Gastroesophageal sphincter (tissue), 4 donors: ENCODE results near the gene CUBN. TPM values are rescaled to one million over a fixed set of nuclear protein-coding genes. Genes with fewer than 3 reads are reported as not detected.

Experiments used
- ATAC-seq: fragments of 150-250 bp; one replicate; pipeline ENCODE4 v1.9.1; 2016; ENCODE audit warnings: mild to moderate bottlenecking, moderate library complexity
- H3K27ac ChIP-seq, 4 donors: fragments of 200-600 bp; sonication (generic) in 3 of 4; 1 replicate in 3 of 4; 2 replicates in 1 of 4; pipeline ENCODE4 v1.5.1; 2016 to 2019
- H3K27me3 ChIP-seq: fragments of 200-600 bp; sonication (generic); one replicate; pipeline ENCODE4 v1.5.1; 2019
- H3K36me3 ChIP-seq, 2 donors: fragments of 200-600 bp; sonication (generic); one replicate each; pipeline ENCODE4 v1.5.1; 2019; ENCODE audit warnings: control low read depth in 1 of 2
- H3K4me1 ChIP-seq, 3 donors: fragments of 200-600 bp; sonication (generic); 1 replicate in 2 of 3; 2 replicates in 1 of 3; pipeline ENCODE4 v1.5.1; 2016 to 2019; ENCODE audit warnings: control low read depth in 2 of 3
- H3K4me3 ChIP-seq, 2 donors: fragments of 200-600 bp; sonication (generic); one replicate each; pipeline ENCODE4 v1.5.1; 2019; ENCODE audit warnings: mild to moderate bottlenecking in 1 of 2, moderate library complexity in 1 of 2
- H3K9me3 ChIP-seq, 3 donors: fragments of 200-600 bp; sonication (generic); one replicate each; pipeline ENCODE4 v1.5.1; 2017 to 2019; ENCODE audit warnings: control low read depth in 2 of 3
- EP300 ChIP-seq: sonication (generic); formaldehyde crosslinking; IDR thresholded peaks from one replicate; pipeline ENCODE4 v1.6.1; 2017; ENCODE audit warnings: antibody characterized with exemption, mild to moderate bottlenecking
- POLR2A ChIP-seq, 2 donors: fragments of 450-650 bp; IDR thresholded peaks; one replicate each; pipeline ENCODE4 v1.6.1; 2017; ENCODE audit warnings: antibody characterized with exemption in 2 of 2, mild to moderate bottlenecking in 2 of 2, moderate library complexity in 1 of 2
- POLR2AphosphoS5 ChIP-seq: sonication (generic); formaldehyde crosslinking; IDR thresholded peaks from one replicate; pipeline ENCODE4 v1.6.1; 2017; ENCODE audit warnings: antibody characterized with exemption
- WGBS, 2 donors: methylation state at CpG; one replicate each; pipeline ENCODE4 v1.1.5; 2018; ENCODE audit warnings: low coverage in 1 of 2; 5-methylcytosine and 5-hydroxymethylcytosine counted together
- total RNA-seq, 4 donors: library from RNA; depleted of rRNA; stranded (reverse); fragments of >200 nt; gene quantifications; one replicate each; pipeline ENCODE4 v1.1.0, GENCODE V29; 2016
- TF ChIP-seq, protein P1 (sequence below), 4 experiments: fragments of 200-600 bp in 2 of 4; fragments of 450-650 bp in 2 of 4; sonication (generic) in 1 of 4; IDR thresholded peaks; one replicate each; pipeline ENCODE4 v1.5.1; 2017 to 2019; ENCODE audit warnings: antibody characterized with exemption in 4 of 4, mild to moderate bottlenecking in 2 of 4, moderate library complexity in 2 of 4

The CUBN gene
- total RNA-seq, 4 donors from 2014 or later = 0.37 to 2.8 (median 1.6) TPM

DNA sequence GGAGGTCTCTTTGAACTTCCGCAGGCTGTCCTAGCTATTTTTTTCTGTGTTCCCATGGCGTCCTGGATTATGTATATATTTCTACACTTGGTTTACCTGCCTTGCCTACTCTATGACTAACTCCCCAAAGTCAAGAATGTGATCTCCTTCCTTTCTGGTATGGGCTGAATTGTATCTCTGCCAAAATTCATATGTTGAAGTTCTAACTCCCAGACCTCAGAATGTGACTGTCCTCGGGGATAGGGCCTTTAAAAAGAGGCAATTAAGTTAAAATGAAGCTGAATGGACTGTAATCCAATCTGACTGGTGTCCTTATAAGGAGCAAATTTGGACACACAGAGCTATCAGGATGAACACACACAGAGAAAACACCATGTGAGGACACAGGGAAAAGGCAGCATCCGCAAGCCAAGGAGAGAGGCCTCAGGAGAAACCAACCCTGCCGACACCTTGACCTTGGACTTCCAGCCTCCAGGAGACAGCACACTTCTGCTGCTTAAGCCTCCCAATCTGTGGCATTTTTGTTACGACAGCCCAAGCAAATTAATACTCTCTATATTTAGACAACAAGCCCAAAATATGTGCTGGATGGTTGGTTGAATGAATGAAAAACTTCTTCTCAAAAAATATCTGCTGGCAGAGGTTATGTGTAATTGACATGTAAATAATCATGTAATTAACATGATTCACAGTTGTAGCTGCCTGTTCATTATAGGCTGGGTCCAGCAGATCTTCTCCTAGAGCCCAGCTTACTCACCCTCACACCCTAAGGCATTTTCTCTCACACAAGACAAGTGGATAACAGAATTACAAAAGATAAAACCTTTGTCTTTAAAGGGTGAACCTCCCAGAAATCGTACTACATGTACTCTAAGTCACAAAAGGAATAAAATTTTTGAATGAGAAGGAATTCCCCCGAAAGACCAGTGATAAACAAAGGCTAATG lies 123.7 kb downstream of the CUBN start:
- Histone ChIP-seq H3K9me3 (no peaks in the 10 kb centered on the region), H3K27me3 (no peaks in the 10 kb centered on the region), H3K4me3 (no peak overlapping the region), H3K27ac (peak overlapping the region in 3 of 4 donors; percentile 48 to 68 (median 66)), H3K36me3 (no peaks in the 10 kb centered on the region), H3K4me1 (peaks cover 15 to 78% (median 24%) of the 10 kb centered on the region in 3 donors)
- TF ChIP-seq, protein P1, sequence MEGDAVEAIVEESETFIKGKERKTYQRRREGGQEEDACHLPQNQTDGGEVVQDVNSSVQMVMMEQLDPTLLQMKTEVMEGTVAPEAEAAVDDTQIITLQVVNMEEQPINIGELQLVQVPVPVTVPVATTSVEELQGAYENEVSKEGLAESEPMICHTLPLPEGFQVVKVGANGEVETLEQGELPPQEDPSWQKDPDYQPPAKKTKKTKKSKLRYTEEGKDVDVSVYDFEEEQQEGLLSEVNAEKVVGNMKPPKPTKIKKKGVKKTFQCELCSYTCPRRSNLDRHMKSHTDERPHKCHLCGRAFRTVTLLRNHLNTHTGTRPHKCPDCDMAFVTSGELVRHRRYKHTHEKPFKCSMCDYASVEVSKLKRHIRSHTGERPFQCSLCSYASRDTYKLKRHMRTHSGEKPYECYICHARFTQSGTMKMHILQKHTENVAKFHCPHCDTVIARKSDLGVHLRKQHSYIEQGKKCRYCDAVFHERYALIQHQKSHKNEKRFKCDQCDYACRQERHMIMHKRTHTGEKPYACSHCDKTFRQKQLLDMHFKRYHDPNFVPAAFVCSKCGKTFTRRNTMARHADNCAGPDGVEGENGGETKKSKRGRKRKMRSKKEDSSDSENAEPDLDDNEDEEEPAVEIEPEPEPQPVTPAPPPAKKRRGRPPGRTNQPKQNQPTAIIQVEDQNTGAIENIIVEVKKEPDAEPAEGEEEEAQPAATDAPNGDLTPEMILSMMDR (IDR thresholded peaks at IDR 0.05) = no peak
- TF ChIP-seq EP300 (no peak), POLR2AphosphoS5 (no peak), POLR2A (IDR thresholded peaks at IDR 0.05) (no peak)
- 62 to 69% methylated on average over 6 to 7 of the region's 8 CpGs for WGBS, 2 donors
- no peak for ATAC-seq

DNA sequence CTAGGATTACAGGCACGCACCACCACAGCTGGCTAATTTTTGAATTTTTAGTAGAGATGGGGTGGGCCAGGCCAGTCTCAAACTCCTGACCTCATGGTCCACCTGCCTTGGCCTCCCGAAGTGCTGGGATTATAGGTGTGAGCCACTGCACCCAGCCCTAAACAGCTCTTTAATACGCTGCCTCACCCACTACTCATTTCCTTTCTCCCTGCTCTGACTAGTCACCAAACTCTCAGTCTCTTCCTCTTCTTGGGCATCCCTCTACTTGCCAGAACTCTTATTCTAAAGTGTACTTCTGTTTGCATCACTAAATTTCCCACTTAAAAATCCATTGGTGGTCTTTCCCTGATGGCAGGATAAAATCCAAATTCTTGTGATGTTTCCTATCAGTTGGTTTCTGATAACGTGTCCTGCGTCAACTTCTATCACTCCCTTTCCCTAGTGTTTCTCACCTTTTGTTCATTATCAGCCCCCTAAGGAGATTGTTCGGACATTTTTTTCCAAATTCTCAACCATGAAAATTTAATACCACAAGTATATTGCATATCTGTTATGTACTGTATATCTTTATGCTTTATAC lies 124.7 kb downstream of the CUBN start:
- H3K27ac ChIP-seq = no peak overlapping the region
- ATAC-seq = no peak
- no peaks in the 10 kb centered on the region for H3K27me3 ChIP-seq
- H3K36me3 ChIP-seq = no peaks in the 10 kb centered on the region
- WGBS, 2 donors = 100% methylated on average over 4 to 5 of the region's 6 CpGs
- TF ChIP-seq POLR2AphosphoS5 (no peak), POLR2A (IDR thresholded peaks at IDR 0.05) (no peak)
- TF ChIP-seq, protein P1 (IDR thresholded peaks at IDR 0.05) = no peak
- no peak overlapping the region for H3K4me3 ChIP-seq
- H3K4me1 ChIP-seq = peaks cover 15 to 79% (median 17%) of the 10 kb centered on the region in 3 donors
- H3K9me3 ChIP-seq = no peaks in the 10 kb centered on the region

DNA sequence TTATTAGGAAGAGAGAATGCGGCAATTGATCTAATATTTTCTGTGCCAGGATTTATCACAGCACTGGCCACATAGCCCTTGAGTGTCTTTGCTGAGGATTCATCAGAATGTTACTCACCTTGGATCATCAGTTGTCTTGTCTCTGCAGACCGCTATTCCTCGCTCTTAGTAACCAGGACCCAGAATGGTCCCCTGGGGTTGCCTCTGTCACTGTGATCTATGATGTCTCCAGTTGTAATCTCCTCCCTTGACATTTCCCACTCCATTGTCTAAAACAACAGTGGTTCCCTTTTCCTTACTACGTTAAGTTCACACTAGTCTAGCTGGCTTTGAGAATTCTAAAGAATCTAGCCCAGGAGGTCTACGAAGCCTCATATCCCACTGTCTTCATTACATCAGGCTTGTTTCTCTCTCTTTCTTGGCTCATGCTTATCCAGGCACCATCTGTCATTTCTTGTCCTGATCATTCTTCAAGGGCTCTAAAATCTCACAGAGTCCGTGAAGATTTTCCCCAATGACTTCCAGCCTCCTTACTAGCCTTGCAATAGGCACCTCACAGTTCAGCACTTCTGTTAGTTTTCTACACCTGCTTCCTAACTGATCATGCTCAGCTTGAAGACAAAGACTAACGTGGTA lies 125.8 kb downstream of the CUBN start:
- no peak overlapping the region for H3K4me3 ChIP-seq
- no peaks in the 10 kb centered on the region for H3K36me3 ChIP-seq
- WGBS, 2 donors = 78 to 86% methylated on average over 7 of the region's 7 CpGs
- H3K9me3 ChIP-seq = no peaks in the 10 kb centered on the region
- peaks cover 12 to 75% (median 13%) of the 10 kb centered on the region in 3 donors for H3K4me1 ChIP-seq
- ATAC-seq = no peak
- no peaks in the 10 kb centered on the region for H3K27me3 ChIP-seq
- H3K27ac ChIP-seq = peak overlapping the region; percentile 29 to 95 (median 60)
- no peak for TF ChIP-seq POLR2AphosphoS5

DNA sequence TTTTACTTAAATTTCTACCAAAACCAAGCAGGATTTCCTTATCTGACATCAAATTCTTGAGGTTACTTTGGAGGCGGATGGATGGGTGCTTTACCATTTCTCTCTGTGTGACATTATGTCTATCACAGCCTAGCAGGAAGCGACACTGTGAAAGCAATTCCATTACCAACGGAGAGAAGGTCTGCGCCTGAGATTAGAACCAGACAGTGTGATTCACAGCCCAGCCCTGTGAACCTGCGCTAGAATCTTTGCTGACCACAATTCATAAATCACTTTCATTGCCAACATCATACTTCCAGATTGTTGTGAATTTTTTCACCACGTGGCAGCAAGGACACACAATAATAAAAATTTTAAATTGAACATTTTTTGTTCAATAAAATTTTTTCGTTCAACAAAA lies 126.5 kb downstream of the CUBN start:
- no peak overlapping the region for H3K4me3 ChIP-seq
- ATAC-seq = no peak
- TF ChIP-seq POLR2AphosphoS5 (no peak), POLR2A (IDR thresholded peaks at IDR 0.05) (no peak), EP300 (no peak)
- TF ChIP-seq, protein P1 (IDR thresholded peaks at IDR 0.05) = no peak
- H3K27ac ChIP-seq = peak overlapping the region; percentile 78 to 95 (median 83)
- H3K9me3 ChIP-seq = no peaks in the 10 kb centered on the region
- H3K36me3 ChIP-seq = no peaks in the 10 kb centered on the region
- H3K4me1 ChIP-seq = peaks cover 7 to 70% (median 12%) of the 10 kb centered on the region in 3 donors
- no peaks in the 10 kb centered on the region for H3K27me3 ChIP-seq
- 32 to 67% methylated on average over 6 to 7 of the region's 7 CpGs for WGBS, 2 donors
